ENCODE data around the gene RAB33B.

The RAB33B gene

DNA sequence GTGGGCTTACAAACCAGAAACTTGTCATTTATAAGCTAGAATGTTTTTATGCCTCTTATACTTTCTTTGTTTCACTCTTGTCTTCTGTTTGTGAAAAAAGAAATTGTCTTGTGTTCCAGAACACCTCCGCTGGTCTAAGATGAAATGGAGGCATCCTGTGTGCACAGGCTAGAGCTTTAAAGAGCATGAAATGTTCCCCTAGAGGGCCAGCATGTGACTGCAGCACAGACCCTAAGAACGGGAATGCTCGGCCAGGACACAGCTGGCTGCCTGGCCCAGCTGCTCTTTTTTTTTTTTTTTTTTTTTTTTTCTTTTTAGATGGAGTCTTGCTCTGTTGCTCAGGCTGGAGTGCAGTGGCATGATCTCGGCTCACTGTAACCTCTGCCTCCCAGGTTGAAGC is 68.5 kb downstream of the RAB33B start:
- no peaks in the 10 kb centered on the region for H3K4me1 ChIP-seq (ENCODE audit: control insufficient read depth, insufficient read depth, low read length)
- H3K4me3 ChIP-seq (ENCODE audit: low read depth, low read length): no peak overlapping the region
- POLR2A ChIA-PET: no interaction called here
- CTCF ChIA-PET: interaction anchor here (1.2 kb wide), 1 partner anchor 9 kb away, joined by 7 read pairs; no protein-coding TSS in a partner anchor
- H3K9me3 ChIP-seq (ENCODE audit: control insufficient read depth, insufficient read depth, low read depth, low read length): no peaks in the 10 kb centered on the region
- no peak overlapping the region for H3K27ac ChIP-seq (ENCODE audit: extremely low read depth, low read depth, low read length)
- TF ChIP-seq ZNF768 (tag by site-specific recombination; IDR thresholded peaks at IDR 0.05) (no peak), MYNN (tag by site-specific recombination; IDR thresholded peaks at IDR 0.05; ENCODE audit: borderline replicate concordance) (no peak), ZNF747 (tag by site-specific recombination; IDR thresholded peaks at IDR 0.05) (no peak), SETDB1 (IDR thresholded peaks at IDR 0.05; ENCODE audit: insufficient read length, low read length) (no peak), ZNF664 (tag by site-specific recombination; IDR thresholded peaks at IDR 0.05) (no peak), ZNF140 (tag by site-specific recombination; IDR thresholded peaks at IDR 0.05) (no peak), ZFHX2 (tag by site-specific recombination; conservative IDR thresholded peaks at IDR 0.05) (no peak), ZSCAN23 (tag by site-specific recombination; IDR thresholded peaks at IDR 0.05) (no peak), KLF16 (tag by site-specific recombination; IDR thresholded peaks at IDR 0.05) (no peak), ZNF658 (tag by site-specific recombination; IDR thresholded peaks at IDR 0.05) (no peak)
- TF ChIP-seq, protein P1, sequence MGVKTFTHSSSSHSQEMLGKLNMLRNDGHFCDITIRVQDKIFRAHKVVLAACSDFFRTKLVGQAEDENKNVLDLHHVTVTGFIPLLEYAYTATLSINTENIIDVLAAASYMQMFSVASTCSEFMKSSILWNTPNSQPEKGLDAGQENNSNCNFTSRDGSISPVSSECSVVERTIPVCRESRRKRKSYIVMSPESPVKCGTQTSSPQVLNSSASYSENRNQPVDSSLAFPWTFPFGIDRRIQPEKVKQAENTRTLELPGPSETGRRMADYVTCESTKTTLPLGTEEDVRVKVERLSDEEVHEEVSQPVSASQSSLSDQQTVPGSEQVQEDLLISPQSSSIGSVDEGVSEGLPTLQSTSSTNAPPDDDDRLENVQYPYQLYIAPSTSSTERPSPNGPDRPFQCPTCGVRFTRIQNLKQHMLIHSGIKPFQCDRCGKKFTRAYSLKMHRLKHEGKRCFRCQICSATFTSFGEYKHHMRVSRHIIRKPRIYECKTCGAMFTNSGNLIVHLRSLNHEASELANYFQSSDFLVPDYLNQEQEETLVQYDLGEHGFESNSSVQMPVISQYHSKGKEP (tag by site-specific recombination; IDR thresholded peaks at IDR 0.05): no peak
- TF ChIP-seq, protein P2, sequence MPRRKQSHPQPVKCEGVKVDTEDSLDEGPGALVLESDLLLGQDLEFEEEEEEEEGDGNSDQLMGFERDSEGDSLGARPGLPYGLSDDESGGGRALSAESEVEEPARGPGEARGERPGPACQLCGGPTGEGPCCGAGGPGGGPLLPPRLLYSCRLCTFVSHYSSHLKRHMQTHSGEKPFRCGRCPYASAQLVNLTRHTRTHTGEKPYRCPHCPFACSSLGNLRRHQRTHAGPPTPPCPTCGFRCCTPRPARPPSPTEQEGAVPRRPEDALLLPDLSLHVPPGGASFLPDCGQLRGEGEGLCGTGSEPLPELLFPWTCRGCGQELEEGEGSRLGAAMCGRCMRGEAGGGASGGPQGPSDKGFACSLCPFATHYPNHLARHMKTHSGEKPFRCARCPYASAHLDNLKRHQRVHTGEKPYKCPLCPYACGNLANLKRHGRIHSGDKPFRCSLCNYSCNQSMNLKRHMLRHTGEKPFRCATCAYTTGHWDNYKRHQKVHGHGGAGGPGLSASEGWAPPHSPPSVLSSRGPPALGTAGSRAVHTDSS (tag by site-specific recombination; IDR thresholded peaks at IDR 0.05): no peak
- TF ChIP-seq, protein P3, sequence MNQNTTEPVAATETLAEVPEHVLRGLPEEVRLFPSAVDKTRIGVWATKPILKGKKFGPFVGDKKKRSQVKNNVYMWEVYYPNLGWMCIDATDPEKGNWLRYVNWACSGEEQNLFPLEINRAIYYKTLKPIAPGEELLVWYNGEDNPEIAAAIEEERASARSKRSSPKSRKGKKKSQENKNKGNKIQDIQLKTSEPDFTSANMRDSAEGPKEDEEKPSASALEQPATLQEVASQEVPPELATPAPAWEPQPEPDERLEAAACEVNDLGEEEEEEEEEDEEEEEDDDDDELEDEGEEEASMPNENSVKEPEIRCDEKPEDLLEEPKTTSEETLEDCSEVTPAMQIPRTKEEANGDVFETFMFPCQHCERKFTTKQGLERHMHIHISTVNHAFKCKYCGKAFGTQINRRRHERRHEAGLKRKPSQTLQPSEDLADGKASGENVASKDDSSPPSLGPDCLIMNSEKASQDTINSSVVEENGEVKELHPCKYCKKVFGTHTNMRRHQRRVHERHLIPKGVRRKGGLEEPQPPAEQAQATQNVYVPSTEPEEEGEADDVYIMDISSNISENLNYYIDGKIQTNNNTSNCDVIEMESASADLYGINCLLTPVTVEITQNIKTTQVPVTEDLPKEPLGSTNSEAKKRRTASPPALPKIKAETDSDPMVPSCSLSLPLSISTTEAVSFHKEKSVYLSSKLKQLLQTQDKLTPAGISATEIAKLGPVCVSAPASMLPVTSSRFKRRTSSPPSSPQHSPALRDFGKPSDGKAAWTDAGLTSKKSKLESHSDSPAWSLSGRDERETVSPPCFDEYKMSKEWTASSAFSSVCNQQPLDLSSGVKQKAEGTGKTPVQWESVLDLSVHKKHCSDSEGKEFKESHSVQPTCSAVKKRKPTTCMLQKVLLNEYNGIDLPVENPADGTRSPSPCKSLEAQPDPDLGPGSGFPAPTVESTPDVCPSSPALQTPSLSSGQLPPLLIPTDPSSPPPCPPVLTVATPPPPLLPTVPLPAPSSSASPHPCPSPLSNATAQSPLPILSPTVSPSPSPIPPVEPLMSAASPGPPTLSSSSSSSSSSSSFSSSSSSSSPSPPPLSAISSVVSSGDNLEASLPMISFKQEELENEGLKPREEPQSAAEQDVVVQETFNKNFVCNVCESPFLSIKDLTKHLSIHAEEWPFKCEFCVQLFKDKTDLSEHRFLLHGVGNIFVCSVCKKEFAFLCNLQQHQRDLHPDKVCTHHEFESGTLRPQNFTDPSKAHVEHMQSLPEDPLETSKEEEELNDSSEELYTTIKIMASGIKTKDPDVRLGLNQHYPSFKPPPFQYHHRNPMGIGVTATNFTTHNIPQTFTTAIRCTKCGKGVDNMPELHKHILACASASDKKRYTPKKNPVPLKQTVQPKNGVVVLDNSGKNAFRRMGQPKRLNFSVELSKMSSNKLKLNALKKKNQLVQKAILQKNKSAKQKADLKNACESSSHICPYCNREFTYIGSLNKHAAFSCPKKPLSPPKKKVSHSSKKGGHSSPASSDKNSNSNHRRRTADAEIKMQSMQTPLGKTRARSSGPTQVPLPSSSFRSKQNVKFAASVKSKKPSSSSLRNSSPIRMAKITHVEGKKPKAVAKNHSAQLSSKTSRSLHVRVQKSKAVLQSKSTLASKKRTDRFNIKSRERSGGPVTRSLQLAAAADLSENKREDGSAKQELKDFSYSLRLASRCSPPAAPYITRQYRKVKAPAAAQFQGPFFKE (tag by site-specific recombination; IDR thresholded peaks at IDR 0.05; ENCODE audit: borderline replicate concordance): no peak
- TF ChIP-seq, protein P4, sequence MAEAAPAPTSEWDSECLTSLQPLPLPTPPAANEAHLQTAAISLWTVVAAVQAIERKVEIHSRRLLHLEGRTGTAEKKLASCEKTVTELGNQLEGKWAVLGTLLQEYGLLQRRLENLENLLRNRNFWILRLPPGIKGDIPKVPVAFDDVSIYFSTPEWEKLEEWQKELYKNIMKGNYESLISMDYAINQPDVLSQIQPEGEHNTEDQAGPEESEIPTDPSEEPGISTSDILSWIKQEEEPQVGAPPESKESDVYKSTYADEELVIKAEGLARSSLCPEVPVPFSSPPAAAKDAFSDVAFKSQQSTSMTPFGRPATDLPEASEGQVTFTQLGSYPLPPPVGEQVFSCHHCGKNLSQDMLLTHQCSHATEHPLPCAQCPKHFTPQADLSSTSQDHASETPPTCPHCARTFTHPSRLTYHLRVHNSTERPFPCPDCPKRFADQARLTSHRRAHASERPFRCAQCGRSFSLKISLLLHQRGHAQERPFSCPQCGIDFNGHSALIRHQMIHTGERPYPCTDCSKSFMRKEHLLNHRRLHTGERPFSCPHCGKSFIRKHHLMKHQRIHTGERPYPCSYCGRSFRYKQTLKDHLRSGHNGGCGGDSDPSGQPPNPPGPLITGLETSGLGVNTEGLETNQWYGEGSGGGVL (tag by site-specific recombination; IDR thresholded peaks at IDR 0.05): no peak
- H3K36me3 ChIP-seq (ENCODE audit: control insufficient read depth in 2 of 2, insufficient read depth in 1 of 2, low read length in 2 of 2): peaks cover 12 to 84% of the 10 kb centered on the region in 2 experiments; a peak in 2 of 3 replicates

DNA sequence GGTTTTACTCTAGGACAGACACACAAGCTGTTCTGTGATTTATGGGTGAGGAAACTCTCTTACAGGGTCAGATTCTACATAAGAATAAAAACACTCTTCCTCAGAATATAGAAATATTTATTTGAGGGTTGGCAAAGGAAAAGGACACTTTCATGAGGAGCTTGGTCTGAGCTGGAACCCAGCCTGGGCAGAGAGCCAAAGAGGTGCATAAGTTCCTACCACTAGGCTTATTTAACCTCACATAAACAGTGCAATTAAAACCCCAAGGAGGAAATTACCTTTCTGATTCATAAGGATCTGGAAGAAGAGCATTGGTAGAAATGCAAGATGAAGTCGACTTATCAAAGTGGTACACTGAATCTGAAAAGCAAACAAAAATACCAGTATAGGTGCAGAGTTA is 69.2 kb downstream of the RAB33B start:
- ChIA-PET CTCF (interaction anchor here (1.2 kb wide), 1 partner anchor 8 kb away, joined by 7 read pairs; no protein-coding TSS in a partner anchor), POLR2A (no interaction called here)
- no peaks in the 10 kb centered on the region for H3K9me3 ChIP-seq (ENCODE audit: control insufficient read depth, insufficient read depth, low read depth, low read length)
- peaks cover 16 to 84% of the 10 kb centered on the region in 2 experiments for H3K36me3 ChIP-seq (ENCODE audit: control insufficient read depth in 2 of 2, insufficient read depth in 1 of 2, low read length in 2 of 2)
- H3K27ac ChIP-seq (ENCODE audit: extremely low read depth, low read depth, low read length): no peak overlapping the region
- no peaks in the 10 kb centered on the region for H3K4me1 ChIP-seq (ENCODE audit: control insufficient read depth, insufficient read depth, low read length)
- no peak overlapping the region for H3K4me3 ChIP-seq (ENCODE audit: low read depth, low read length)
- TF ChIP-seq SETDB1 (IDR thresholded peaks at IDR 0.05; ENCODE audit: insufficient read length, low read length): no peak
- TF ChIP-seq ZBTB20 (tag by site-specific recombination; IDR thresholded peaks at IDR 0.05): no peak
- TF ChIP-seq ZNF658 (tag by site-specific recombination; IDR thresholded peaks at IDR 0.05): no peak
- TF ChIP-seq MYNN (tag by site-specific recombination; IDR thresholded peaks at IDR 0.05; ENCODE audit: borderline replicate concordance): no peak
